ENCODE results near the gene PLPP2.

- TF ChIP-seq, protein P1, sequence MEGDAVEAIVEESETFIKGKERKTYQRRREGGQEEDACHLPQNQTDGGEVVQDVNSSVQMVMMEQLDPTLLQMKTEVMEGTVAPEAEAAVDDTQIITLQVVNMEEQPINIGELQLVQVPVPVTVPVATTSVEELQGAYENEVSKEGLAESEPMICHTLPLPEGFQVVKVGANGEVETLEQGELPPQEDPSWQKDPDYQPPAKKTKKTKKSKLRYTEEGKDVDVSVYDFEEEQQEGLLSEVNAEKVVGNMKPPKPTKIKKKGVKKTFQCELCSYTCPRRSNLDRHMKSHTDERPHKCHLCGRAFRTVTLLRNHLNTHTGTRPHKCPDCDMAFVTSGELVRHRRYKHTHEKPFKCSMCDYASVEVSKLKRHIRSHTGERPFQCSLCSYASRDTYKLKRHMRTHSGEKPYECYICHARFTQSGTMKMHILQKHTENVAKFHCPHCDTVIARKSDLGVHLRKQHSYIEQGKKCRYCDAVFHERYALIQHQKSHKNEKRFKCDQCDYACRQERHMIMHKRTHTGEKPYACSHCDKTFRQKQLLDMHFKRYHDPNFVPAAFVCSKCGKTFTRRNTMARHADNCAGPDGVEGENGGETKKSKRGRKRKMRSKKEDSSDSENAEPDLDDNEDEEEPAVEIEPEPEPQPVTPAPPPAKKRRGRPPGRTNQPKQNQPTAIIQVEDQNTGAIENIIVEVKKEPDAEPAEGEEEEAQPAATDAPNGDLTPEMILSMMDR (IDR thresholded peaks at IDR 0.05; ENCODE audit: low read depth, low read length): no peak
- TF ChIP-seq POLR2A (IDR thresholded peaks at IDR 0.05; ENCODE audit: extremely low read depth, insufficient read length): no peak
- TF ChIP-seq, protein P2, sequence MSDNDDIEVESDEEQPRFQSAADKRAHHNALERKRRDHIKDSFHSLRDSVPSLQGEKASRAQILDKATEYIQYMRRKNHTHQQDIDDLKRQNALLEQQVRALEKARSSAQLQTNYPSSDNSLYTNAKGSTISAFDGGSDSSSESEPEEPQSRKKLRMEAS (IDR thresholded peaks at IDR 0.05; ENCODE audit: low read depth, low read length): no peak
- no peak for TF ChIP-seq MYC (IDR thresholded peaks at IDR 0.05; ENCODE audit: low read depth, low read length)
These were observed 34.8 kb upstream of the PLPP2 start for GRCh38 chr19:325937-326565.

All from NB4 (cell line).